Adrenal gland (tissue), 12 donors: ENCODE data around the gene BACH2. TPM values are rescaled to one million over a fixed set of nuclear protein-coding genes. Genes with fewer than 3 reads are reported as not detected.

Experiments used
- DNase-seq, 7 donors: peaks; one replicate each; pipeline ENCODE4 v3.0.0-alpha.2; 2019 to 2020
- H3K27ac ChIP-seq, 5 donors: fragments of 200-600 bp; sonication (generic) in 4 of 5; 1 replicate in 3 of 5; 2 replicates in 2 of 5; pipeline versions ENCODE4 v1.5.1 to v1.8.0; 2016 to 2020; ENCODE audit warnings: mild to moderate bottlenecking in 1 of 5
- H3K27me3 ChIP-seq: fragments of 200-600 bp; 2 replicates; pipeline ENCODE4 v1.8.0; 2021
- H3K36me3 ChIP-seq, 2 donors: fragments of 200-600 bp; replicated peaks in 1 of 2; 1 replicate in 1 of 2; 2 replicates in 1 of 2; pipeline versions ENCODE4 v1.5.1 to v1.8.0; 2018 to 2022
- H3K4me1 ChIP-seq, 2 donors: fragments of 200-600 bp; replicated peaks in 1 of 2; 1 replicate in 1 of 2; 2 replicates in 1 of 2; pipeline versions ENCODE4 v1.5.1 to v1.8.0; 2018 to 2021
- H3K4me3 ChIP-seq, 4 donors: fragments of 200-600 bp; sonication (generic) in 3 of 4; one replicate each; pipeline ENCODE4 v1.5.1; 2016 to 2018
- H3K9me3 ChIP-seq, 3 donors: fragments of 200-600 bp; sonication (generic) in 1 of 3; replicated peaks in 1 of 3; 1 replicate in 2 of 3; 2 replicates in 1 of 3; pipeline versions ENCODE4 v1.5.1 to v1.8.0; 2016 to 2021
- CTCF ChIP-seq, 6 experiments: fragments of 450-650 bp in 4 of 6; fragments of 200-600 bp in 2 of 6; sonication (generic) in 1 of 6; IDR thresholded peaks; 1 replicate in 5 of 6; 2 replicates in 1 of 6; pipeline versions ENCODE4 v1.5.1 to v1.8.0; 2016 to 2021; ENCODE audit warnings: antibody characterized with exemption in 6 of 6, mild to moderate bottlenecking in 2 of 6, moderate library complexity in 1 of 6
- POLR2A ChIP-seq, 2 donors: fragments of 450-650 bp; IDR thresholded peaks; one replicate each; pipeline ENCODE4 v1.6.1; 2017; ENCODE audit warnings: antibody characterized with exemption in 2 of 2, mild to moderate bottlenecking in 2 of 2, moderate library complexity in 1 of 2
- WGBS, 4 donors: extraction: QIAGEN DNeasy Blood & Tissue Kit in 2 of 4; methylation state at CpG; one replicate each; pipeline versions ENCODE4 v1.1.5 to v1.1.7; 2013 to 2017; 5-methylcytosine and 5-hydroxymethylcytosine counted together
- intact Hi-C, 2 donors: fragments of 100-400 bp; cut with DNase I; formaldehyde crosslinking; loops; one replicate each; pipeline versions ENCODE4 v1.14.1 to v1.15.0; 2022 to 2023
- polyA plus RNA-seq, 3 donors: library from polyadenylated mRNA; stranded (reverse); fragments of 200-250 nt in 2 of 3; fragments of 350-450 nt in 1 of 3; fragmentation: Illumina TruSeq in 1 of 3; extraction: RNeasy Lipid Tissue Mini Kit (QIAGEN cat#74804) in 1 of 3; gene quantifications; one replicate each; pipeline ENCODE4 v1.2.3, GENCODE V29; 2013 to 2014
- total RNA-seq, 9 donors: library from RNA; depleted of rRNA in 4 of 9; stranded (reverse); fragments of >200 nt in 4 of 9; fragments of 120-200 nt in 1 of 9; fragmentation: NEBNext Ultra II Directional in 1 of 9; extraction: Animal tissue kit (Norgen Biotek cat#: 25700) in 1 of 9; gene quantifications; one replicate each; pipeline versions ENCODE4 v1.1.0 to v1.2.4, GENCODE V29; 2013 to 2023
- donor health status: healthy with polysubstance abuse.
- donor health status: Bipolar disorder and iron deficiency.
- donor health status: DM: yes; HTN: yes; CAD: no.
- donor health status: DM: no; HTN: no; CAD: no.
- donor health status: DM: no; HTN: no; CAD: no.
- donor health status: DM: yes; HTN: yes; CAD: no.

The BACH2 gene
- total and polyA plus RNA-seq, 12 donors: 0.08 to 2.9 (median 0.83) TPM

- no peaks in the 10 kb centered on the region for H3K27me3 ChIP-seq
- H3K36me3 ChIP-seq: no peaks in the 10 kb centered on the region
- no peaks in the 10 kb centered on the region for H3K4me1 ChIP-seq
- 83 to 90% (median 84%) methylated on average over 7 of the region's 7 CpGs for WGBS, 4 donors
- no peak overlapping the region for H3K4me3 ChIP-seq
- intact Hi-C loops: no loop called here
- peak in 1 of 7 donors; percentile 11 for DNase-seq
- H3K9me3 ChIP-seq: no peaks in the 10 kb centered on the region
- TF ChIP-seq CTCF (IDR thresholded peaks at IDR 0.05): no peak
- no peak for TF ChIP-seq POLR2A (IDR thresholded peaks at IDR 0.05)
- no peak overlapping the region for H3K27ac ChIP-seq
Observed at GRCh38 chr6:90123831-90124230, 172.8 kb downstream of the BACH2 start.

GRCh38 chr6:90121982-90122381 is 174.7 kb downstream of the BACH2 start:
- DNase-seq: no peak
- no peak overlapping the region for H3K4me3 ChIP-seq
- 86 to 91% (median 88%) methylated on average over 4 of the region's 4 CpGs for WGBS, 4 donors
- H3K9me3 ChIP-seq: no peaks in the 10 kb centered on the region
- no peak overlapping the region for H3K27ac ChIP-seq
- no peaks in the 10 kb centered on the region for H3K4me1 ChIP-seq
- intact Hi-C loops: no loop called here
- H3K36me3 ChIP-seq: no peaks in the 10 kb centered on the region
- H3K27me3 ChIP-seq: no peaks in the 10 kb centered on the region
- TF ChIP-seq CTCF (IDR thresholded peaks at IDR 0.05): no peak
- TF ChIP-seq POLR2A (IDR thresholded peaks at IDR 0.05): no peak

- TF ChIP-seq CTCF (IDR thresholded peaks at IDR 0.05) (no peak), POLR2A (IDR thresholded peaks at IDR 0.05) (no peak)
- WGBS, 4 donors: 94 to 98% (median 96%) methylated on average over 2 of the region's 2 CpGs
- intact Hi-C loops: no loop called here
- Histone ChIP-seq H3K36me3 (no peaks in the 10 kb centered on the region), H3K9me3 (no peaks in the 10 kb centered on the region), H3K4me1 (no peaks in the 10 kb centered on the region), H3K4me3 (no peak overlapping the region), H3K27me3 (no peaks in the 10 kb centered on the region), H3K27ac (no peak overlapping the region)
- no peak for DNase-seq
Observed at GRCh38 chr6:90120327-90120726, 176.3 kb downstream of the BACH2 start.

GRCh38 chr6:90119618-90120017 is 177.0 kb downstream of the BACH2 start:
- no peak for DNase-seq

More at GRCh38 chr6:90119618-90120017, 177.0 kb downstream of the BACH2 start:
- 86 to 92% (median 88%) methylated on average over 3 of the region's 3 CpGs for WGBS, 4 donors
- Histone ChIP-seq H3K4me3 (no peak overlapping the region), H3K9me3 (no peaks in the 10 kb centered on the region), H3K27ac (no peak overlapping the region), H3K27me3 (no peaks in the 10 kb centered on the region), H3K4me1 (no peaks in the 10 kb centered on the region), H3K36me3 (no peaks in the 10 kb centered on the region)
- intact Hi-C loops: no loop called here
- TF ChIP-seq POLR2A (IDR thresholded peaks at IDR 0.05) (no peak), CTCF (IDR thresholded peaks at IDR 0.05) (no peak)
